CD14-positive monocyte (primary cell): Measurements from ENCODE around the gene KIRREL3. TPM values are rescaled to one million over a fixed set of nuclear protein-coding genes. Genes with fewer than 3 reads are reported as not detected.

Experiments used
- DNase-seq, 3 donors: peaks; one replicate each; pipeline ENCODE4 v3.0.0-alpha.2; 2011 to 2022
- H2AFZ ChIP-seq: 2 replicates; pipeline ENCODE4 v1.6.0; 2012; ENCODE audit warnings: mild to moderate bottlenecking, low read depth, low read length, inconsistent platforms; ENCODE audit not compliant: insufficient read depth, poor library complexity, severe bottlenecking
- H3K27ac ChIP-seq, 2 donors: 1 replicate in 1 of 2; 2 replicates in 1 of 2; pipeline ENCODE4 v1.5.1; 2012 to 2013; ENCODE audit warnings: low read length in 2 of 2, control low read depth in 1 of 2, inconsistent platforms in 1 of 2, low read depth in 1 of 2, mild to moderate bottlenecking in 1 of 2
- H3K27me3 ChIP-seq, 2 donors: one replicate each; pipeline versions ENCODE4 v1.6.0 to v1.6.1; 2011 to 2013; ENCODE audit warnings: low read length in 2 of 2; ENCODE audit not compliant: control insufficient read depth in 2 of 2, insufficient read depth in 2 of 2
- H3K36me3 ChIP-seq, 2 donors: replicated peaks in 1 of 2; 1 replicate in 1 of 2; 2 replicates in 1 of 2; pipeline versions ENCODE4 v1.5.1 to v1.6.1; 2012 to 2013; ENCODE audit warnings: low read length in 2 of 2, control low read depth in 1 of 2, inconsistent platforms in 1 of 2, mild to moderate bottlenecking in 1 of 2; ENCODE audit not compliant: insufficient read depth in 2 of 2, control insufficient read depth in 1 of 2
- H3K4me1 ChIP-seq, 2 donors: 1 replicate in 1 of 2; 2 replicates in 1 of 2; pipeline versions ENCODE4 v1.5.1 to v1.6.1; 2012 to 2013; ENCODE audit warnings: low read length in 2 of 2, control low read depth in 1 of 2, inconsistent platforms in 1 of 2, mild to moderate bottlenecking in 1 of 2, moderate library complexity in 1 of 2; ENCODE audit not compliant: insufficient read depth in 2 of 2, control insufficient read depth in 1 of 2
- H3K4me2 ChIP-seq: replicated peaks from 2 replicates; pipeline ENCODE3; 2012; ENCODE audit warnings: low read length, moderate library complexity, mild to moderate bottlenecking; ENCODE audit not compliant: poor library complexity, severe bottlenecking; ENCODE audit errors: extremely low read depth
- H3K4me3 ChIP-seq, 3 experiments: fragments of 200-600 bp in 1 of 3; sonication (generic) in 1 of 3; replicated peaks in 1 of 3; 1 replicate in 2 of 3; 2 replicates in 1 of 3; pipeline ENCODE4 v1.5.1; 2011 to 2013; ENCODE audit warnings: low read length in 3 of 3, mild to moderate bottlenecking in 3 of 3, control low read depth in 2 of 3, low read depth in 2 of 3, inconsistent platforms in 1 of 3, moderate library complexity in 1 of 3
- H3K79me2 ChIP-seq: 2 replicates; pipeline ENCODE4 v1.6.0; 2012; ENCODE audit warnings: mild to moderate bottlenecking, control low read depth, inconsistent platforms, low read length, moderate library complexity; ENCODE audit not compliant: insufficient read depth
- H3K9ac ChIP-seq: 2 replicates; pipeline ENCODE4 v1.6.0; 2017; ENCODE audit warnings: low read length, mild to moderate bottlenecking; ENCODE audit not compliant: insufficient read depth, poor library complexity, severe bottlenecking
- H3K9me3 ChIP-seq, 2 donors: replicated peaks in 1 of 2; 1 replicate in 1 of 2; 2 replicates in 1 of 2; pipeline versions ENCODE4 v1.5.1 to v1.6.1; 2012 to 2013; ENCODE audit warnings: low read length in 2 of 2, control low read depth in 1 of 2; ENCODE audit not compliant: control insufficient read depth in 1 of 2, insufficient read depth in 1 of 2
- H4K20me1 ChIP-seq: 2 replicates; pipeline ENCODE4 v1.6.0; 2012; ENCODE audit warnings: mild to moderate bottlenecking, low read length, control low read depth, moderate library complexity; ENCODE audit not compliant: insufficient read depth
- H3K27ac Mint-ChIP-seq, 7 donors: one replicate each; pipeline ENCODE4 v1.8.0; 2020; ENCODE audit warnings: mild to moderate bottlenecking in 7 of 7, mixed read lengths in 7 of 7, moderate library complexity in 6 of 7, inconsistent platforms in 2 of 7
- H3K27me3 Mint-ChIP-seq, 3 donors: one replicate each; pipeline ENCODE4 v1.8.0; 2021 to 2022; ENCODE audit warnings: low read depth in 3 of 3, mild to moderate bottlenecking in 3 of 3, mixed read lengths in 3 of 3, moderate library complexity in 3 of 3, inconsistent platforms in 1 of 3
- H3K36me3 Mint-ChIP-seq, 2 donors: one replicate each; pipeline ENCODE4 v1.8.0; 2020; ENCODE audit warnings: mixed read lengths in 2 of 2, inconsistent platforms in 1 of 2, mild to moderate bottlenecking in 1 of 2
- H3K4me1 Mint-ChIP-seq: one replicate; pipeline ENCODE4 v1.8.0; 2020; ENCODE audit warnings: mild to moderate bottlenecking, mixed read lengths
- H3K4me3 Mint-ChIP-seq, 2 donors: one replicate each; pipeline ENCODE4 v1.8.0; 2020; ENCODE audit warnings: mild to moderate bottlenecking in 2 of 2, mixed read lengths in 2 of 2, moderate library complexity in 1 of 2
- H3K9me3 Mint-ChIP-seq, 7 donors: one replicate each; pipeline ENCODE4 v1.8.0; 2020 to 2022; ENCODE audit warnings: mixed read lengths in 7 of 7, mild to moderate bottlenecking in 6 of 7, moderate library complexity in 6 of 7, inconsistent platforms in 2 of 7
- CTCF ChIP-seq: fragments of 200-600 bp; IDR thresholded peaks from one replicate; pipeline ENCODE4 v1.8.0; 2022; ENCODE audit warnings: antibody characterized with exemption, mild to moderate bottlenecking
- WGBS: methylation state at CpG from one replicate; pipeline ENCODE4 v1.1.5; 2013; ENCODE audit warnings: missing lambda C conversion rate; ENCODE audit not compliant: insufficient coverage; 5-methylcytosine and 5-hydroxymethylcytosine counted together
- intact Hi-C, 2 donors: fragments of 100-400 bp; cut with micrococcal nuclease; formaldehyde crosslinking; loops; one replicate each; pipeline versions ENCODE4 v1.15.0 to v1.15.1; 2023
- polyA plus RNA-seq, 3 donors: library from polyadenylated mRNA; depleted of rRNA in 1 of 3; unstranded in 2 of 3; stranded (reverse) in 1 of 3; fragments of 300-500 nt in 2 of 3; fragments of >200 nt in 1 of 3; fragmentation: Illumina TruSeq in 2 of 3; gene quantifications; 1 replicate in 2 of 3; 2 replicates in 1 of 3; pipeline ENCODE4 v1.2.3, GENCODE V29; 2012 to 2021

The KIRREL3 gene
- polyA plus RNA-seq, 3 donors = not detected

GRCh38 chr11:126727381-126727780, 273.2 kb downstream of the KIRREL3 start:
- Histone ChIP-seq H3K4me1 (peaks cover 0 to 12% of the 10 kb centered on the region in 2 donors), H3K9ac (no peak overlapping the region), H3K9me3 (no peaks in the 10 kb centered on the region), H3K36me3 (no peaks in the 10 kb centered on the region), H3K4me3 (no peak overlapping the region), H4K20me1 (no peaks in the 10 kb centered on the region), H3K27ac (no peak overlapping the region), H3K27me3 (no peaks in the 10 kb centered on the region), H2AFZ (no peak overlapping the region), H3K79me2 (no peaks in the 10 kb centered on the region), H3K4me2 (no peak overlapping the region)
- intact Hi-C loops = no loop called here
- H3K4me3 Mint-ChIP-seq = no peak overlapping the region
- H3K27ac Mint-ChIP-seq = no peak overlapping the region
- no peak for DNase-seq
- peaks cover 18% of the 10 kb centered on the region for H3K4me1 Mint-ChIP-seq
- H3K36me3 Mint-ChIP-seq = no peaks in the 10 kb centered on the region
- peaks cover 0 to 5% (median 4%) of the 10 kb centered on the region in 7 donors for H3K9me3 Mint-ChIP-seq
- TF ChIP-seq CTCF = no peak
- 86% methylated on average over 3 of the region's 5 CpGs for WGBS
- H3K27me3 Mint-ChIP-seq = peaks cover 1 to 4% (median 3%) of the 10 kb centered on the region in 3 donors

- no peaks in the 10 kb centered on the region for H3K36me3 ChIP-seq
- H3K79me2 ChIP-seq = no peaks in the 10 kb centered on the region
- no peak overlapping the region for H3K27ac ChIP-seq
- intact Hi-C loops = no loop called here
- no peak overlapping the region for H3K4me3 ChIP-seq
- 92% methylated on average over 5 of the region's 7 CpGs for WGBS
- TF ChIP-seq CTCF = no peak
- no peak for DNase-seq
- no peak overlapping the region for H3K9ac ChIP-seq
- no peak overlapping the region for H3K4me2 ChIP-seq
- H3K9me3 ChIP-seq = no peaks in the 10 kb centered on the region
- peaks cover 3 to 9% (median 5%) of the 10 kb centered on the region in 3 donors for H3K27me3 Mint-ChIP-seq
- no peak overlapping the region for H3K4me3 Mint-ChIP-seq
- H3K27me3 ChIP-seq = no peaks in the 10 kb centered on the region
- H3K9me3 Mint-ChIP-seq = peaks cover 0 to 4% (median 2%) of the 10 kb centered on the region in 7 donors
- H3K36me3 Mint-ChIP-seq = no peaks in the 10 kb centered on the region
- no peak overlapping the region for H2AFZ ChIP-seq
- H3K27ac Mint-ChIP-seq = no peak overlapping the region
- no peaks in the 10 kb centered on the region for H4K20me1 ChIP-seq
- H3K4me1 Mint-ChIP-seq = peaks cover 4% of the 10 kb centered on the region
- H3K4me1 ChIP-seq = no peaks in the 10 kb centered on the region
These were observed 275.0 kb downstream of the KIRREL3 start for GRCh38 chr11:126725521-126725920.
